ENCODE measurements around the gene ANKFN1.
"Not testable (repeated sequence)": the region's sequence is repeated elsewhere in the genome, so short reads cannot be mapped to it uniquely, and the experiment has no call there.

The ANKFN1 gene

GRCh38 chr17:56358651-56359050, 205.4 kb downstream of the ANKFN1 start:
- DNase-seq, result no peak

GRCh38 chr17:56359518-56359917, 206.2 kb downstream of the ANKFN1 start:
- DNase-seq, result no peak

- DNase-seq, result peak in 3 of 4 experiments; percentile 4 to 10 (median 6)
Observed at GRCh38 chr17:56367366-56367765, 214.1 kb downstream of the ANKFN1 start.

- no peak for DNase-seq
Observed at GRCh38 chr17:56373981-56374833, 220.9 kb downstream of the ANKFN1 start.

- DNase-seq, result peak in 2 of 4 experiments; percentile 25 to 30
Observed at GRCh38 chr17:56389356-56389755, 236.1 kb downstream of the ANKFN1 start.

- DNase-seq, result no peak
Observed at GRCh38 chr17:56392321-56392720, 239.0 kb downstream of the ANKFN1 start.

- DNase-seq, result no peak
Observed at GRCh38 chr17:56393156-56393555, 239.9 kb downstream of the ANKFN1 start.

- no peak for DNase-seq
Observed at GRCh38 chr17:56395787-56396186, 242.5 kb downstream of the ANKFN1 start.

- no peak for DNase-seq
Observed at GRCh38 chr17:56407086-56407485, 253.8 kb downstream of the ANKFN1 start.

- DNase-seq, result not testable (repeated sequence)
Observed at GRCh38 chr17:56412356-56412755, 259.1 kb downstream of the ANKFN1 start.

- no peak for DNase-seq
Observed at GRCh38 chr17:56416682-56417351, 263.5 kb downstream of the ANKFN1 start.

- no peak for DNase-seq
Observed at GRCh38 chr17:56424005-56424404, 270.7 kb downstream of the ANKFN1 start.

- DNase-seq, result no peak
Observed at GRCh38 chr17:56424543-56425044, 271.3 kb downstream of the ANKFN1 start.

- no peak for DNase-seq
Observed at GRCh38 chr17:56425483-56425882, 272.2 kb downstream of the ANKFN1 start.

- DNase-seq, result no peak
Observed at GRCh38 chr17:56426901-56427300, 273.6 kb downstream of the ANKFN1 start.

- no peak for DNase-seq
Observed at GRCh38 chr17:56431736-56432135, 278.5 kb downstream of the ANKFN1 start.

GRCh38 chr17:56432443-56432842, 279.2 kb downstream of the ANKFN1 start:
- DNase-seq, result no peak

GRCh38 chr17:56434610-56435009, 281.3 kb downstream of the ANKFN1 start:
- DNase-seq, result no peak

GRCh38 chr17:56436142-56436541, 282.9 kb downstream of the ANKFN1 start:
- no peak for DNase-seq

GRCh38 chr17:56440419-56440818, 287.1 kb downstream of the ANKFN1 start:
- no peak for DNase-seq

GRCh38 chr17:56441308-56441707, 288.0 kb downstream of the ANKFN1 start:
- DNase-seq, result no peak

- no peak for DNase-seq
Observed at GRCh38 chr17:56445692-56446411, 292.6 kb downstream of the ANKFN1 start.

GRCh38 chr17:56447171-56447570, 293.9 kb downstream of the ANKFN1 start:
- DNase-seq, result no peak
